ENCODE results near the gene SH2D3C. TPM values are rescaled to one million over a fixed set of nuclear protein-coding genes. Genes with fewer than 3 reads are reported as not detected.

Gene SH2D3C
- total and polyA plus RNA-seq, 2 of the 4 experiments (the other 2 are of a cell fraction): under 0.01 to 0.24 TPM

- 1% methylated on average over 41 of the region's 83 CpGs; no CpG with 5 or more reads in 1 of the 2 experiments for WGBS, 2 experiments (ENCODE audit: extremely low coverage in 2 of 2, insufficient read length in 1 of 2)
- H3K79me1 ChIP-seq (ENCODE audit: low read depth in 1 of 2, low read length in 2 of 2): peaks cover 27 to 45% of the 10 kb centered on the region in 2 experiments
- peaks cover 15% of the 10 kb centered on the region; the same call in 1 of the 2 replicates for H3K9me1 ChIP-seq (ENCODE audit: insufficient read depth, low read length)
- peak within 1 kb of the TSS; percentile 96 for H2AK5ac ChIP-seq (ENCODE audit: low read depth, low read length)
- peak within 1 kb of the TSS; percentile 49; the same call in 2 of the 3 replicates for H2BK15ac ChIP-seq (ENCODE audit: low read depth, low read length)
- DNase-seq (peak; percentile 85), ATAC-seq (ENCODE audit: low read depth) (peak; percentile 93)
- no TSS peak for BruUV-seq (replicated peaks)
- H3K4me1 ChIP-seq (ENCODE audit: control insufficient read depth, insufficient read depth, low read length): peaks cover 15% of the 10 kb centered on the region
- peak within 1 kb of the TSS; percentile 93 for H3K4me2 ChIP-seq (ENCODE audit: low read depth, low read length)
- no peaks in the 10 kb centered on the region for H3K9me3 ChIP-seq (ENCODE audit: control insufficient read depth, insufficient read depth, low read length)
- POLR2A ChIA-PET (ENCODE audit: unreplicated experiment): interaction anchor here (1.5 kb wide), 1 partner anchor 10 kb away, joined by 15 read pairs; no protein-coding TSS in a partner anchor
- intact Hi-C loops (cut with micrococcal nuclease): loop anchor here (5.0 kb wide), 2 partner anchors 49 to 114 kb away; partner anchors contain the start of genes ENG and ST6GALNAC4
- peak within 1 kb of the TSS; percentile 92 for H2BK5ac ChIP-seq (ENCODE audit: low read depth, low read length, poor library complexity, severe bottlenecking)
- peak; percentile 78 for TF ChIP-seq USF2 (IDR thresholded peaks at IDR 0.05; ENCODE audit: low read depth, low read length)
- TF ChIP-seq POLR2A (IDR thresholded peaks at IDR 0.05; ENCODE audit: low read depth, low read length): peak; percentile 78
- no peak for TF ChIP-seq RAD21 (IDR thresholded peaks at IDR 0.05; ENCODE audit: low read length)
- TF ChIP-seq MAZ (IDR thresholded peaks at IDR 0.05; ENCODE audit: borderline replicate concordance, low read depth, low read length): peak; percentile 70; the same call in 1 of the 2 replicates
- TF ChIP-seq RFX5 (IDR thresholded peaks at IDR 0.05; ENCODE audit: low read depth, low read length): no peak
- TF ChIP-seq BHLHE40 (IDR thresholded peaks at IDR 0.05; ENCODE audit: low read depth, low read length): no peak
- TF ChIP-seq, protein P1, sequence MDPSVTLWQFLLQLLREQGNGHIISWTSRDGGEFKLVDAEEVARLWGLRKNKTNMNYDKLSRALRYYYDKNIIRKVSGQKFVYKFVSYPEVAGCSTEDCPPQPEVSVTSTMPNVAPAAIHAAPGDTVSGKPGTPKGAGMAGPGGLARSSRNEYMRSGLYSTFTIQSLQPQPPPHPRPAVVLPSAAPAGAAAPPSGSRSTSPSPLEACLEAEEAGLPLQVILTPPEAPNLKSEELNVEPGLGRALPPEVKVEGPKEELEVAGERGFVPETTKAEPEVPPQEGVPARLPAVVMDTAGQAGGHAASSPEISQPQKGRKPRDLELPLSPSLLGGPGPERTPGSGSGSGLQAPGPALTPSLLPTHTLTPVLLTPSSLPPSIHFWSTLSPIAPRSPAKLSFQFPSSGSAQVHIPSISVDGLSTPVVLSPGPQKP (IDR thresholded peaks at IDR 0.05; ENCODE audit: borderline replicate concordance, low read depth, low read length): no peak
- TF ChIP-seq CTCF (conservative IDR thresholded peaks at IDR 0.05; ENCODE audit: low read depth, low read length): no peak
- no peak for TF ChIP-seq MAFK (IDR thresholded peaks at IDR 0.05; ENCODE audit: low read depth, low read length)
- peak; percentile 97 for TF ChIP-seq MXI1 (IDR thresholded peaks at IDR 0.05; ENCODE audit: borderline replicate concordance, low read depth, low read length)
- TF ChIP-seq RCOR1 (IDR thresholded peaks at IDR 0.05; ENCODE audit: insufficient replicate concordance, low read length): no peak
- H2BK20ac ChIP-seq (ENCODE audit: low read depth, low read length): no peak within 1 kb of the TSS; the same call in 1 of the 2 replicates
- peak within 1 kb of the TSS; percentile 79 for H3K27ac ChIP-seq (ENCODE audit: insufficient read depth, low read length)
- peaks cover 18% of the 10 kb centered on the region for H3K36me3 ChIP-seq (ENCODE audit: control insufficient read depth, insufficient read depth, low read length)
- H3K4ac ChIP-seq (ENCODE audit: low read depth, low read length): peak within 1 kb of the TSS; percentile 98
- CTCF ChIA-PET: no interaction called here
- H3K23ac ChIP-seq (ENCODE audit: low read depth, low read length): peak within 1 kb of the TSS; percentile 93
- peak within 1 kb of the TSS; percentile 84 to 98 for H4K8ac ChIP-seq (ENCODE audit: low read depth in 2 of 2, low read length in 2 of 2)
- H3K4me3 ChIP-seq (ENCODE audit: insufficient read depth, low read depth, low read length): peak within 1 kb of the TSS; percentile 71
- H2AK9ac ChIP-seq (replicated peaks; ENCODE audit: low read depth, low read length, poor library complexity): peak within 1 kb of the TSS; percentile 99
- peak within 1 kb of the TSS; percentile 100 for H2AFZ ChIP-seq (replicated peaks; ENCODE audit: low read length, poor library complexity)
- no peaks in the 10 kb centered on the region for H3K27me3 ChIP-seq (ENCODE audit: control insufficient read depth, insufficient read depth, low read length)
- H3K14ac ChIP-seq (replicated peaks; ENCODE audit: low read depth, low read length): peak within 1 kb of the TSS; percentile 98
- peak within 1 kb of the TSS; percentile 45 for H3K18ac ChIP-seq (ENCODE audit: low read depth, low read length)
- H4K20me1 ChIP-seq (ENCODE audit: insufficient read depth, low read length): no peaks in the 10 kb centered on the region
- peak within 1 kb of the TSS; percentile 80 for H4K5ac ChIP-seq (ENCODE audit: low read depth, low read length)
- peak within 1 kb of the TSS; percentile 94 for H3K56ac ChIP-seq (ENCODE audit: extremely low read depth, insufficient read depth, low read length)
- peak within 1 kb of the TSS; percentile 94 for H3K9ac ChIP-seq (ENCODE audit: low read depth, low read length)
- dilution Hi-C loops (cut with HindIII; ENCODE audit: low sequenced_read_pairs, unreplicated experiment): no loop called here
- in situ Hi-C loops (cut with MboI; ENCODE audit: low sequenced_read_pairs): no loop called here
- H4K91ac ChIP-seq (ENCODE audit: insufficient read depth, low read depth, low read length): peak within 1 kb of the TSS; percentile 84
- peak within 1 kb of the TSS; percentile 85 for H2BK120ac ChIP-seq (ENCODE audit: low read depth, low read length)
Measured at GRCh38 chr9:127802576-127803443, 24.3 kb upstream of the SH2D3C start, which contains the start of gene FPGS. Gene FPGS, plus strand, starts transcription at chr9:127802882. Its CDS starts 43 bp downstream, at chr9:127802925.

Data from IMR-90 (cell line).